Stimulated activated CD8-positive, alpha-beta memory T cell treated with anti-CD3 and anti-CD28 coated beads, Interleukin-15, amount 100 ng/mL, for 4 hours (primary cell): Measurements from ENCODE around the gene KATNA1.
"Not testable (repeated sequence)": the region's sequence is repeated elsewhere in the genome, so short reads cannot be mapped to it uniquely, and the experiment has no call there.

Source experiments
- DNase-seq, 2 donors: peaks; one replicate each; pipeline ENCODE4 v3.0.0-alpha.2; 2020; ENCODE audit warnings: low read depth in 2 of 2

The KATNA1 gene

DNA sequence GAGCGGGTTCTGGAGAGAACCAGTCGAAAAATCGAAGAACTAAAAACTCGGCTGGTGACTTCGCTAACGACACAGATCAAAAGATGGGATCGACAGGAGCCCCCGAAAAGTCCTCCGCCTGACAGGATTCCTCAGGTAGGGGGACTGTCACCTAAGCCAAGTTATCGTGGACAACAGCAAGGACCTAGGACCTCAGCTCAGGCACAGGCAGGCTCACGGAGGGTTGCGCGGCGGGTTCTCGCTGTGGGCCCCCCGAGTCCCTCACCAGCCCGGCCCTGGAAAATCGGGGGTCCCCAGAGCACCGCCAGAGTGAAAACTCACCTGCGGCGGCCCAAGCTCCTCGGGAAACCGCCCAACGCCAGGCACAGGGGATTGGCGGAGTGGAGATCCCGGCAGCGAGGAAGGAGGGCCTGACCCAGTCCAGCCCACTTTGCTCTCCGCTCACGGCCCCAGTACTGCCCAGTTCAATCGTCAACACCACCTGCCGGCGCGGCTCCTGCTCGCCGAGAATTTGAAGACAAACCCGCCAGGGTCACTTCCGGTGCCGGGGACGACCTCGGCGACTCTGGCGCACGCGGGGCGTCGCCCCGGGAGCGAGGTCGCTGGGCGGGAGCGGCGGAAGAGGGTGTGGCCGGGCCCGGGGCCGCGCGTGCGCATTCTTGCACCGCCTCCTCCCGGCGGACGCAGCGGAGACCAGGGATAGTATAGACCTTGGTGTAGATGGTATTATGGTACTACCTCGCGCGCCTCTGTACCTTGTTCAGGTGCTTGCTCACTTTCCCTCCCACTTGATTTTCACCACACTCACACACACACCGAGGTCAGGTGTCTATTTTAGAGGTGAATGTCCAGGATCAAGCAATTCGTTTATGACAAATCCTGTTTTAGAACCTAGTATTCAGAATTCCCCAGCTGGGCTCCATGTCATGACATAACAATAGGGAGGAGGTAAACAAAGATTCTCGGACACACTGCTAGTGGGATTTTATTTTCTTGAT, at the start of gene KATNA1:
Gene KATNA1 (minus strand): TSS at position 567 of the 998 bp plus-strand sequence. CDS start 10,167 bp downstream, outside the sequence.
- peak; percentile 66 to 72 for DNase-seq

DNA sequence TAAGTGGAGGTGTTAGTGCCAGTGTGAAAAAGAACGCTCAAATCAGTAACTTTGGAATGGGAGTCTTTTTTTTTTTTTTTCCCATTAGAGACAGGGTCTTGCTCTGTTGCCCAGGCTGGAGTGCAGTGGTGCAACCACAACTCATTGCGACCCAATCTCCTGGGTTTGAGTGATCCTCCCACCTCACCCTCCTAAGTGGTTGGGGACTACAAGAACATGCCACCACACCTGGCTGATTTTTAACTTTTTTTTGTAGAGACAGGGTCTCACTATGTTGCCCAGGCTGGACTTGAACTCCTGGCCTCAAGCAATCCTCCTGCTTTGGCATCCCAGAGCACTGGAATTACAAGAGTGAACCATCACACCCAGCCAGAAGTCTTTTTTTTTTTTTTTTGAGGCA, 49.7 kb upstream of the KATNA1 start:
- no peak for DNase-seq

DNA sequence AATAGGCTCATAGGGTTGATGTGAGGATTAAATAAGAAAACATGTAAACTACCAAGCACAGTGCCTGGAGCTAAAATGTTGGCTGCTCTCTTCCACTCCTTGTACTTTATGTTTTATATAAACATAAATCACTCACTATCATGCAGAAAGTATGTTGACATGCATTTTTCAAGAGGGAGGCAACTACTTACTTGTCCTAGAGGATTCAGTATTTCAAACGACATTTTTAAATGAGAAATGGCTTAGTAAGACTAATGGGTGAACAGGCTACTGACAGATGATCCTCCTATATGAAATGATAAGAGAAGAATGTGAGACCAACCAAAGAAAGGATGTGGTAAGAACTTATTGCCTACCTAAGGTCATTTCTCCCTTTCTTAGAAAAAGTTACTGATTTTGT, 48.4 kb upstream of the KATNA1 start:
- DNase-seq = no peak

DNA sequence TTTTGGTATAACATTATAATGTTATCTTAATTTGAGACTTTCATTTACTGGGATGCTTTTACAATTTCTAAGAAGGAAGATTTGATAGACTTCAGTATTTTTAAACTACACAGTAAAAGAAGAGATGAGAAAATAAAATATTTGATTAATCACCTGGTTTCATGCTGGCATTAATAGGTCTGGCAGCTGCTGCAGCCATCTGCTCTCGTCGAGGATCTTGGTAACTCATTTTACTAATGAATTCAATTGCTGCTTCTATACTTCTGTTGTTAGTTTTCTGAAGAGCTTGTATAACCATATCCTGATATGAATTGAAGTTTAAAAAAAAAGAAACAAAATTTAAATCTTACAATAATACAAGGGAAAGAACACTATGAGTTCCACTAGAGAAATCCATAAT, 46.4 kb upstream of the KATNA1 start:
- no peak for DNase-seq

DNA sequence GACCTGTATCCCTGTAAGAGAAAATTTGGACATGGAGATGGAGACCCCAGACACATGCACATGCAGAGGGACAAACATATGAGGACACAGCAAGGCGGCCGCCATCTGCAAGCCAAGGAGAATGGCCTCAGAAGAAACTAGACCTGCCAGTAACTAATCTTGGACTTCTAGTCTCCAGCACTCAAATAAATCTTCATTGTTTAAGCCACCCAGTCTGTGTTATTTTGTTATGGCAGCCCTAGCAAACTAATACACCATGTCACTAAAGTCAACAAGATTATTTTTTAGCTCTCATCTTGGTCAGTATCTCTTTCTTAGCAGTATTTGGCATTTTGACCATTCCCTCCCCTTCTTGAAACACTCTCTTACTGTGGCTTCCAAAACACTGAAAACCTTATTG, 42.7 kb upstream of the KATNA1 start:
- DNase-seq = no peak

DNA sequence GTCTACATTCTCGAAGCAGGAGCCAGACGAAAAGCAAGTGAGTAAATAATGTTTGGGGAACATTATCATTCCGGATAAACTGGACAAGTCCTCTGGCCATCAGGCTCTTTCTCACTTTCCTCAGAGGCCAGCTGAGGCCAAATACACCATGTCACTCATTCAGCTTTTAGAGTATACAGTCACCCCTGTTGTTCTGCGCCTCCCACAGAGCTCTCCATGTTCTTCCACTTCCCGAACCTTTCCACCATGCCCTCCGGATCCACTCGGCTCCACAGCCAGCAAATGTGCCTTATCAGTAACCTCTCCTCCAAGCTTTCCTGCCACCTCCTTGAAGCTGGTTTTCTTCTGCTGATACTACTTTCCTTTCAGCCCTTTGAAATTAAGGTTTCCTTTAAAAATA, 37.7 kb upstream of the KATNA1 start:
- no peak for DNase-seq

DNA sequence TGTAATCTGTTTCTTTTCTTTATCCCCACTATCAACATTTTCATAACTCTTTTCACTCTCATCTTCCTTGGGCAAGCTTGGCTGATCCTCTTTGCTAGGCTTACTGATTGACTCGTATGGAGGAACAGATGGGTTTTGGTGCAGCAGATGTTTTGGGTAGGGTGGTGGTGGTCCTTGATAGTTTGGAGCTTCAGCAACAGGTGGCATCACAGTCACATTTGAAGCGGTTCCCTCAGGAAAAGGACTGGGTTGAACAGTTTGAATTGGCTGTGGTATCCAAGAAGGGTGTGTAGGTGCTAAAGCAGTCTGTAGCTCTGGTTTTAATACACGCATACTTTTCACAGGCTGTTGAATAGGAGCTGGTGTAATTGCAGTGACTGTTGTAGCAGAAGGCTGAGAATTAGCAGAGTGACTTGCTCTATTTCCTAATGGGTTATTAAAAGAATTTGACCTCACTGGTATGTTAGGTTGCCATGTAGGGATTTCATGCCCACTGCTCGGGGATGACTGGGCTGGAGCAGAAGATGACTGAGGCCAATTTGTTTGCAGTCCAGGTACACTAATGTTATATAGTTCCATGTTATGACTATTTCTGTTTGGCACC, 34.8 kb upstream of the KATNA1 start:
- DNase-seq = no peak

DNA sequence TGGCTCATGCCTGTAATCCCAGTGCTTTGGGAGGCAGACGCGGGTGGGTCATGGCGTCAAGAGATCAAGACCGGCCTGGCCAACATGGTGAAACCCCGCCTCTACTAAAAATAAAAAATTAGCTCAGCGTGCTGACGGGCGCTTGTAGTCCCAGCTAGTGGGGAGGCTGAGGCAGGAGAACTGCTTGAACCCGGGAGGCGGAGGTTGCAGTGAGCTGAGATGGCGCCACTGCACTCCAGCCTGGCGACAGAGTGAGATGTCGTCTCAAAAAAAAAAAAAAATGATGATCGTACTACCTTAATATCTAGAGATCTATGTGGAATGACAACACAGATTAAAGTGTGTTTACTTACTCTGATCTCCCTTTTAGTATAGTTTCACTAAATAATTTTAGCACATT, 33.3 kb upstream of the KATNA1 start:
- not testable (repeated sequence) for DNase-seq

DNA sequence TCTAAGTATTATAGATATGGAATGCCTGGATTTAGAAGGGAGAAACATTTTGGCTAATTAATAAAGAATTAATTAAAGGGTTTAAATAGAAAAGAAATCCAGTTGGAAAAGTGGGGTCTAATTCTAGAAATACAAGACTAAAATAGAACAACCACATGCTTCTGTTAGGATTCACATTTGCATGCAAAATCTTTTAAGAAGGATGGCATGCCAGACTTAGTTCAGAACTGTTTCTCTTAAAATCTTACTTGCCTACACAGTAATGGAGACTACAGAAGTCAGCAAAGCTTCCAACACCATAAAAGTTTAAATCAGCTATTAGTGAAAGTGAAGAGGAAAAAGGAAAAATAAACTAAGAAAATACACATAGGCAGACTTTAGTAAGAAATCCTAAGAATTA, 32.7 kb upstream of the KATNA1 start:
- DNase-seq = no peak

DNA sequence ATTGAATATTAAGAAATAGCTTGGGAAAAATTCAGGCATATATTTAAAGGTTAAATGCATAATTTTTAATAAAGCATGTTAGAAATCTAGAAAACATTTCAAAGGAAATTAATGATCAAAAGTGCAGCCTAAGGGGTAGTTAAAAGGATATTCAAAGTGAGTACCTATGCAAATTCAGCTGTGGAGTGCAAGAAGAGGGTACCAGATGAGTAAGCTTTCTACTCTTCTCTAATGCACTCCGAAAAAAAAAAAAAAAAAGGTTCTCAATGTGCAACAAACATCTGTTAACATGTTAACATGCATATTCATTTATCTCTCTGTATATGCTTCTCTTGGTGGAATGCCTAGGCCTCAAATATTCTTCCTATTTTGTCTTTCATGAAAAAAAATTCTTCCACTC, 32.0 kb upstream of the KATNA1 start:
- no peak for DNase-seq

DNA sequence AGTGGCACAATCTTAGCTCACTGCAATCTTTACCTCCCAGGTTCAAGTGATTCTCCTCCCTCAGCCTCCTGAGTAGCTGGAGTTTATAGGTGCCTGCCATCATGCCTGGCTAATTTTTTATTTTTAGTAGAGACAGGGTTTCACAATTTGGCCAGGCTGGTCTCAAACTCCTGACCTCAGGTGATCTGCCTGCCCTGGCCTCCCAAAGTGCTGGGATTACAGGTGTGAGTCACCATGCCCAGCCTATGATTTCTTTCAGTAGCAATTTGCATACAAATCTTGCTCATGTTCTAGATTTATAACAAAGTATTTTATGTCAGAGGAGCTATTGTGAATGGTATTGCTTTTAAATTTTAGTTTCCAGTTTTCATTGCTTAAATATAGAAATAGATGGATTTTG, 23.8 kb upstream of the KATNA1 start:
- not testable (repeated sequence) for DNase-seq

DNA sequence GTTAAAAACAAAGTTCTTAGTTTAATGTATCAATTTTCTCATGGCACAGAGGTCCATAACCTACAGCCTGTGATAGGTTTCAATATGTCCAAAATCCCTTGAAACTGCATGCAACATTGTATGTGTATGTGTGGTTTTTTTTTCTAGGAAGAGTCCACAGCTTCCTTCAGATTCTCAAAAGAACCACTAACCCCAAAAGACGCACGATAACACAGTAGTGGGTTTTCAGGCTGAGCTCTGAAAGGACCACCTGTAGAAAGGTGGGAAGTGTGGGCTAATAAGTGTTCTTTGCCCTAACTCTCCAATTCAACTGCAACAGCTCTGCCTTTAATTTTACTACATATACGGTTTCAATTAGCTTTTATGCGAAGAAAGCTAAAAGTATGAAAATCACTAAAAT, 11.5 kb upstream of the KATNA1 start:
- DNase-seq = no peak

DNA sequence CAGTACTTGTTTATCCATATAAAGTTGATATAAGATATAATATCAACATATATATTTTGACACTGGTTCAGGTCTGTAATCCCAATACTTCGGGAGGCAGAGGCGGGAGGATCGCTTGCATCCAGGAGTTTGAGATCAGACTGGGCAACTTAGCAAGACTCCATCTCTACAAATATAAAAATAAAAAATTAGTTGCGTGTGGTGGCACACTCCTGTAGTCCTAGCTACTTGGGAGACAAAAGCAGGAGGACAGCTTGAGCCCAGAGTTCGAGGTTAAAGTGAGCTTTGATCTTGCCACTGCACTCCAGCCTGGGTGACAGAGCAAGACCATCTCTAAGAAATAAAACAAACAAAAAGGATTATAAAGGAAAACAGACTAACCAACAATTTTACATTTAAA, 8.9 kb upstream of the KATNA1 start:
- DNase-seq = no peak

DNA sequence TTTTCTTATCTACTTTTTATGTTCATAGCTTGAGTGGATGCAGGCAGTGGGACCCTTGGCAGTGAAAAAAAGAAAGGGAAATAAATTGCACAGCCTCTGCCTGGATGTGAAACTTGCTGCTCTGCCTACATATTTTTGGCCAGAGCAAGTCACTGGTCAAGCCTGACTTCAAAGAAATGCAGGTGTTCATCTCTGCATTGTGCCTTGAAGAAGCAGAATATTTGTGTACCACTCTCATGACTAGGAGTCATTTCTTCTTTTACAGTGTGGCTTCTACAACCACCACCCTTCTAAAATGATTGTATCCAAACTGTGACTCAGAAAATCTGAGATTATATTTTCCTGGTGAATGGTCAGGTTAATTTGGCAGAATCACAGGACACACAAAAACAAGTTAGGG, 2.5 kb upstream of the KATNA1 start:
- no peak for DNase-seq

DNA sequence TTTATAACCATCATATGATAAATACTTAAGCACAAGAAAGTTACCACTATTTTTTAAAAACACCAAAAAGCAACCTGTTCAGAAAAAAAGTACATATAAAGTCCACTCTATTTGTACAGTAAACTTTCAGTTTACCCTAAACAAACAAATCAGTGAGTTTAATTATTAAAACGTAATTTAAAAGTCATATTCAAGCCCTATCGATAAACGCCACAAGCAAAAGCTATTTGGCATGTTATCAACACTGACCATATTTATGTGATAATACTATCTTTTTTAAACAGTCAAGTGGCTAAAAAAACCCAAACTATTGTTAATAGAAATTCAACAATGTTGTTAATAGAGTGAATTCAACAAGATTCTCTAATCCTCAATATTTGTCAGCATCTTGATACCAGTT, 1.9 kb downstream of the KATNA1 start:
- DNase-seq = no peak

DNA sequence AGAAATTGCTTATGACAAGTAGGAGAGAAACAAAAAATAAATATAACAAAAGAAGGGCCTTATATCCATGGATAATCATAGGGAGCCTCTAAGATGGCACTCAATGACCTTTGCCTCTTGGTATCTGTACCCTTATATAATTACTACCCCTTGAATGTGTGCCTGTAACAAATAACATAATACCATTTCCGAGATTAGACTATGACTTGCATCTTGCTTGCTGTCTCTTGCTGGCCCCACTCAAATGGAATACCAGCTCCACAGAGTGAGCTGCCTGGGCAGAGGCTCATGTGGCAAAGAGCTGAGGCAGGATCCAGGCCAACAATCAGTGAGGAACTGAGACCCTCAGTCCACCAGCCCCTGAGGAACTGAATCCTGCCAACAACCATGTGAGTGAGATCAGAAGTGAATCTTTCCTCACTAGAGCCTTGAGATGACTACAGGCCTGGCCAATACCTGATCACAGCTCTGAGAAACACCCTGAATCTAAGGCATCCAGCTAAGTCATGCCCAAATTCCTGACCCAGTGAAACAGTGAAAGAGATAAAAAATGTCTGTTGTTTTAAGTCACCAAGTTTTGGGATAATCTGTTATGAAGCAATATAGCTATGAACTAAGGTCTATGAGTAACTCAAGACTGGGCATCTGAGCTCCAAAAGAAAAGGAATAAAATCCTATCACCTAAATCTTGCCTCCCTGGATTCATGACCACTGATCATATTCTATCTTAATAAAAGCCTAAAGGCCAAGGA, 5.5 kb downstream of the KATNA1 start:
- DNase-seq = no peak

DNA sequence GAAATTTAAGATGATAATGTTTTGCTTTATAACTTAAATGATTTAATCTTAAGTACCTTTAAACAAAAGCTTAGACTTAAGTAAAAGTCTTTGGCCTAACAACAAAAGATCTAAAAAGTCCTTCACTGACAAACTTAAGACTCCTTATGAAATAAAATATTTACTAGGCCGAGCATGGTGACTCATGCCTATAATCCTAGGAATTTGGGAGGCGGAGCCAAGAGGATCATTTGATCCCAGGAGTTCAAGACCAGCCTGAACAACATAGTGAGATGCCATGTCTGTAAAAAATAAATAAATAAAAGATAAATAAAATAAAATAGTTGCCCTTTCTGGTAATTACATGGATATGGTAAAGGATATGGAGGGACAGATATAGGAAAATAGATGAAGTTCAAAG, 12.4 kb downstream of the KATNA1 start:
- DNase-seq = no peak

DNA sequence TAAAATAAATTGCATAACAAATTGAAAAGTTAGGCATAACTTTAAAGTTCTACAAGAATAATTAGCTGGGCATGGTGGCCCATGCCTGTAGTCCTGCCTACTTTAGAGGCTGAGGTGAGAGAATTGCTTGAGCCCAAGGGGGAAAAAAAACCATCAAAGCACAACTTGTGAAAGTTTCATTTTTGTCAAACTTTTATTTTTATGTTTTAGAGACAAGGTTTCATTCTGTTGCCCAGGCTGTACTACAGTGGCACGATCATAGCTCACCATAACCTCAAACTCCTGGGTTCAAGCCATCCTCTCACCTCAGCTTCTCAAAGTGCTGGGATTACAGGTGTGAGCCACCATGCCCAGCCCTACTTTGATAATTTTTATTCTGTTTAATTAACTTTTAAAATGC, 14.2 kb downstream of the KATNA1 start:
- no peak for DNase-seq

DNA sequence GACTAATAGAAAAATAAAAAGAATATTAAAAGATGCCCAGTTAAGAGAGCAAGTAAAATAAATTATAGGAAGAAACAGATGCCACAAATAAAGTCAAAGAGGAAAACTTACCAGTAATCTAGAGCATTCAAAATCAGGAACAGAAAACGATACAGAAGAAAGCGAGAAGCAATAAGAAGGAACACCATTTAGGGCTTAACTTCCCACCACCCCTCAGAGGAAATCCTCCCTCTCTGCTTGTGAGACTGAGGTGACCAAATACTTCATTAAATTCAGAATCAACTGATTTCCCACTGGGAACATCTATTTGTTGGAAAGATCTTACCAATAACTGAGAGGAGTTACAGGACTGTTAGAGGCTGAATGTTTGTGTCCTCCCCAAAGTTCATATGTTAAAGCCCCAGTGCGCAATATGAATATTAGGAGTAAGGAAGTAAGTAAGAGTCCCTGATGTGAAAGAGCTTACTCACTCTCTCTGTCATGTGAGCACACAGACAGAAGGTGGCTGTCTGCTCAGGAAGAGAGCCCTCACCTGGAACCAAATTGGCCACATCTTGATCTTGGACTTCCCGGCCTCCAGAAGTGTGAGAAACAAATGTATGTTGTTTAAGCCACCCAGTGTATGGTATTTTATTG, 19.5 kb downstream of the KATNA1 start:
- no peak for DNase-seq

DNA sequence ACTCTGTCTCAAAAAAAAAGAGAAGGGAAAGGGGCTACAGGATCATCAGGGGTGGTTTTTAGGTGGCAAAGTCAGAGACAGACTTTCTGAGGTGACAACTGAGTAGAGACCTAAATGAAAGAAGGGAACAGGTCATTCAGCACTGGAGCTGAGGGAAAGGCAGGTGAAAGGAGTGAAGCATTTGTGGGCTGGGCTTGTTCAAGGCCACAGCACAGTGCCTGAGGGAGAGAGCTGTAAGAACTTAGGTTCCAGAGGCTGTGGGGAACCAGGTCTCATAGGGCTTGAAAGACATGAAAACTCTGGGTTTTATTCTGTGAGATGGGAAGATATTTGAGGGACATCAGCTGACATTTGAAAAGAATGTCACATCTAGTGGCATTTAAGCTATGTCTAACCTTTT, 20.8 kb downstream of the KATNA1 start:
- DNase-seq = no peak

DNA sequence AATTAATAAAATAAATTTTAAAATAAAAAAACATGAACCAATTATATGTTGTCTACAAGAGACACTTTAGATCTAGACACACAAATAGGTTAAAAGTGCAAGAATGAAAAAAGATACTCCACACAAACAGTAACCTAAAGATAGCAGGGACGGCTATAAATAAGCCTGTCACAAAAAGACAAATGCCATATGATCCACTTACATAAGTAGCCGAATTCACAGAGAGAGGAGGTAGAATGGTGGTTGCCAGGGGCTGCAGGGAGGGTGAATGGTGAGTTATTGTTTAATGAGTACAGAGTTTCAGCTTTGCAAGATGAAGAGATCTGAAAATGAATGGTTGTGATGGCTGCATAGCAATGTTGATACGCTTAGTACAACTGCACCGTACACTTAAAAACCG, 32.7 kb downstream of the KATNA1 start:
- DNase-seq = no peak

DNA sequence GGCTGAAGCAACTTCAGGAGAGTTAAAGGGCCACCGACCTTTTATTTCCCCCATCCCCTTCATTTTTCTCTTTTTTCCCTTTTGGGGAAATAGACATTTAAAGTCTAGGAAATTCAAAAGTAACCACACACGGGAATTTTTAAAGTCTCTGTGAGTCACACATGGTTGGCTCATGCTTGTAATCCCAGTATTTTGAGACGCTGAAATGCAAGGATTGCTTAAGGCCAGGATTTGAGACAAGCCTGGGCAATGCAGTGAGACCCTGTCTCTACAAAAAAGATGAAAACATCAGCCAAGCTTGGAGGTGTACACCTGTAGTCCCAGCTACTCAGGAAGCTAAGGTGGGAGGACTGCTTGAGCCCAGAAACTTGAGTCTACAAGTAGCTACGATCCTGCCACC, 34.2 kb downstream of the KATNA1 start:
- no peak for DNase-seq
